ENCODE data around the gene HSD11B2.

The HSD11B2 gene

DNA sequence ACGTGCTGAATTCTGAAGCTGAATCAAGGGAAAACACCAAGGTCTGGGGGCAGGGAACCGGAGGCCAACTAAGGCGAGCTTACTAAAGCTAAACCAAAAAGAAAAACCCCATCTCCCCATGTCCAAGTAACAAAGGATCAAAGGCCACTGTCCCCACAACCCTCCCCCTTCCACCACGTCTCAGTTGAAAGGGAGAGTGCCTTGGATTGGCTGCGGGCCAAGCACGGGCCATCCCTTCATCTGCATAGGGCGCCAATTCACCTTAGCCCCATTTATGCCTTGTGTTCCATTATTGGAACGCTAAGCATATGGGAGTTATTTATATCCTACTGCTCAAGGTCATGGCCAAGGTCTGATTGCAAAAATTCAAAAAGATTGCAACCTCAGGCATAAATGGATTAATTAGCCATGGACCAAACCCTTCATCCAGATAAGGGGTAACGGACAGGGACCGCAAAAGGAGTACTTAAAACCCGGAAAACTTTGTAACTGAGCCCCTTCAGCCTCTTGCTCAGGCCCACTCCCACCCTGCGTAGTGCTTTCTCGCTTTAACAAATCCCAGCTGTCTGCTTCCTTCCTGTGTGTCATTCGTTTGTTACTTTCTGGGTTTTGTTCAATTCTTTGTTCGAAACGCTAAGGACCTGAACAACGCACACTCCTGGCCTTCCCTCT is 50.8 kb downstream of the HSD11B2 start:
- peak; percentile 37 to 52 for DNase-seq

- peak; percentile 36 to 43 for DNase-seq
Measured at GRCh38 chr16:67482233-67482924, 51.5 kb downstream of the HSD11B2 start.

- DNase-seq: no peak
Measured at GRCh38 chr16:67483150-67483549, 52.2 kb downstream of the HSD11B2 start, which contains the start of gene AGRP. Gene AGRP, minus strand, starts transcription at chr16:67483547. Its CDS starts 149 bp downstream, at chr16:67483398.

- no peak for DNase-seq
Measured at GRCh38 chr16:67483731-67484525, 53.0 kb downstream of the HSD11B2 start.

- no peak for DNase-seq
Measured at GRCh38 chr16:67486805-67487204, 55.9 kb downstream of the HSD11B2 start.

All from activated T-cell treated with anti-CD3 and anti-CD28 coated beads, Interleukin-2, amount 50 U/mL, for 48 hours (primary cell).